GM18520 (cell line): Measurements from ENCODE around the gene AS3MT.
"Not testable (repeated sequence)": the region's sequence is repeated elsewhere in the genome, so short reads cannot be mapped to it uniquely, and the experiment has no call there.

Experiments
- ATAC-seq: cut with Tn5 transposase; IDR thresholded peaks from one replicate; pipeline ENCODE4 v1.9.1; 2021; ENCODE audit not compliant: unreplicated experiment

Gene AS3MT

GRCh38 chr10:102869258-102870198 lies at the start of gene AS3MT:
Gene AS3MT, plus strand, starts transcription at chr10:102869470. Its CDS starts 123 bp downstream, at chr10:102869593.
- ATAC-seq = no peak

- not testable (repeated sequence) for ATAC-seq
Measured at GRCh38 chr10:102820008-102820407, 49.3 kb upstream of the AS3MT start.

GRCh38 chr10:102822222-102822621 lies 47.0 kb upstream of the AS3MT start:
- ATAC-seq = no peak

- no peak for ATAC-seq
Measured at GRCh38 chr10:102824664-102825063, 44.6 kb upstream of the AS3MT start.

- ATAC-seq = no peak
Measured at GRCh38 chr10:102826148-102826796, 43.0 kb upstream of the AS3MT start.

- ATAC-seq = no peak
Measured at GRCh38 chr10:102827597-102827975, 41.7 kb upstream of the AS3MT start.

- ATAC-seq = no peak
Measured at GRCh38 chr10:102831322-102832071, 37.8 kb upstream of the AS3MT start.

GRCh38 chr10:102832248-102832647 lies 37.0 kb upstream of the AS3MT start:
- ATAC-seq = no peak

GRCh38 chr10:102832987-102833386 lies 36.3 kb upstream of the AS3MT start:
- no peak for ATAC-seq

- no peak for ATAC-seq
Measured at GRCh38 chr10:102834143-102834542, 35.1 kb upstream of the AS3MT start.

GRCh38 chr10:102835007-102835482 lies 34.2 kb upstream of the AS3MT start:
- ATAC-seq = no peak

- no peak for ATAC-seq
Measured at GRCh38 chr10:102837230-102837721, 32.0 kb upstream of the AS3MT start, which contains the start of gene CYP17A1. Gene CYP17A1, minus strand, starts transcription at chr10:102837413. Its CDS starts 52 bp downstream, at chr10:102837361.

- not testable (repeated sequence) for ATAC-seq
Measured at GRCh38 chr10:102838276-102838927, 30.9 kb upstream of the AS3MT start.

- no peak for ATAC-seq
Measured at GRCh38 chr10:102841827-102842345, 27.4 kb upstream of the AS3MT start.

- not testable (repeated sequence) for ATAC-seq
Measured at GRCh38 chr10:102843139-102843538, 26.1 kb upstream of the AS3MT start.

GRCh38 chr10:102844190-102844776 lies 25.0 kb upstream of the AS3MT start:
- ATAC-seq = not testable (repeated sequence)

GRCh38 chr10:102845352-102845902 lies 23.8 kb upstream of the AS3MT start:
- no peak for ATAC-seq

- ATAC-seq = no peak
Measured at GRCh38 chr10:102850025-102850518, 19.2 kb upstream of the AS3MT start.

- ATAC-seq = not testable (repeated sequence)
Measured at GRCh38 chr10:102853237-102853636, 16.0 kb upstream of the AS3MT start.
